ENCODE results near the gene AMER2. TPM values are rescaled to one million over a fixed set of nuclear protein-coding genes. Genes with fewer than 3 reads are reported as not detected.

The AMER2 gene
- total RNA-seq, 1 donor from 2014 or later, result not detected

GRCh38 chr13:25190256-25190655, 18.2 kb upstream of the AMER2 start:
- ATAC-seq, result no peak
- intact Hi-C loops (cut with DNase I), result no loop called here
- no peak for DNase-seq (ENCODE audit: missing footprints)

- no peak for DNase-seq (ENCODE audit: missing footprints)
- no peak for ATAC-seq
- intact Hi-C loops (cut with DNase I), result no loop called here
Measured at GRCh38 chr13:25187596-25187995, 15.5 kb upstream of the AMER2 start.

GRCh38 chr13:25186187-25186586, 14.1 kb upstream of the AMER2 start:
- ATAC-seq (no peak), DNase-seq (ENCODE audit: missing footprints) (no peak)
- intact Hi-C loops (cut with DNase I), result no loop called here

- ATAC-seq (no peak), DNase-seq (ENCODE audit: missing footprints) (no peak)
- intact Hi-C loops (cut with DNase I), result no loop called here
Measured at GRCh38 chr13:25181597-25181996, 9.5 kb upstream of the AMER2 start.

- intact Hi-C loops (cut with DNase I), result no loop called here
- no peak for ATAC-seq
- DNase-seq (ENCODE audit: missing footprints), result no peak
Measured at GRCh38 chr13:25180775-25181537, 8.9 kb upstream of the AMER2 start.

- ATAC-seq, result no peak
- intact Hi-C loops (cut with DNase I), result no loop called here
- no peak for DNase-seq (ENCODE audit: missing footprints)
Measured at GRCh38 chr13:25179832-25180774, 8.0 kb upstream of the AMER2 start.

- ATAC-seq (no peak), DNase-seq (ENCODE audit: missing footprints) (no peak)
- intact Hi-C loops (cut with DNase I), result no loop called here
Measured at GRCh38 chr13:25179011-25179410, 6.9 kb upstream of the AMER2 start.

GRCh38 chr13:25178070-25178469, 6.0 kb upstream of the AMER2 start:
- DNase-seq (ENCODE audit: missing footprints), result no peak
- ATAC-seq, result no peak
- intact Hi-C loops (cut with DNase I), result no loop called here

- no peak for DNase-seq (ENCODE audit: missing footprints)
- intact Hi-C loops (cut with DNase I), result no loop called here
- no peak for ATAC-seq
Measured at GRCh38 chr13:25177636-25178035, 5.5 kb upstream of the AMER2 start.

- no peak for ATAC-seq
- intact Hi-C loops (cut with DNase I), result no loop called here
Measured at GRCh38 chr13:25177012-25177411, 4.9 kb upstream of the AMER2 start.

GRCh38 chr13:25175431-25175830, 3.3 kb upstream of the AMER2 start:
- no peak for ATAC-seq
- intact Hi-C loops (cut with DNase I), result no loop called here
- DNase-seq (ENCODE audit: missing footprints), result no peak

More at GRCh38 chr13:25177012-25177411, 4.9 kb upstream of the AMER2 start:
- DNase-seq (ENCODE audit: missing footprints), result no peak

- ATAC-seq, result no peak
- no peak for DNase-seq (ENCODE audit: missing footprints)
- intact Hi-C loops (cut with DNase I), result no loop called here
Measured at GRCh38 chr13:25175026-25175425, 2.9 kb upstream of the AMER2 start.

- ATAC-seq, result no peak
- no peak for DNase-seq (ENCODE audit: missing footprints)
- intact Hi-C loops (cut with DNase I), result no loop called here
Measured at GRCh38 chr13:25174304-25174703, 2.2 kb upstream of the AMER2 start.

GRCh38 chr13:25172303-25172630, 179 bp upstream of the AMER2 start:
- intact Hi-C loops (cut with DNase I), result no loop called here
- DNase-seq (ENCODE audit: missing footprints), result no peak
- no peak for ATAC-seq

- no peak for DNase-seq (ENCODE audit: missing footprints)
- no peak for ATAC-seq
- intact Hi-C loops (cut with DNase I), result no loop called here
Measured at GRCh38 chr13:25171170-25171516, 945 bp downstream of the AMER2 start.

- ATAC-seq (no peak), DNase-seq (ENCODE audit: missing footprints) (no peak)
- intact Hi-C loops (cut with DNase I), result no loop called here
Measured at GRCh38 chr13:25170554-25171111, 1.5 kb downstream of the AMER2 start.

- no peak for DNase-seq (ENCODE audit: missing footprints)
- intact Hi-C loops (cut with DNase I), result no loop called here
Measured at GRCh38 chr13:25169951-25170553, 2.0 kb downstream of the AMER2 start.

GRCh38 chr13:25169356-25169755, 2.7 kb downstream of the AMER2 start:
- DNase-seq (ENCODE audit: missing footprints) (no peak), ATAC-seq (no peak)
- intact Hi-C loops (cut with DNase I), result no loop called here

More at GRCh38 chr13:25169951-25170553, 2.0 kb downstream of the AMER2 start:
- no peak for ATAC-seq

- intact Hi-C loops (cut with DNase I), result no loop called here
- no peak for DNase-seq (ENCODE audit: missing footprints)
- no peak for ATAC-seq
Measured at GRCh38 chr13:25168790-25169189, 3.3 kb downstream of the AMER2 start.
